Gastrocnemius medialis (tissue), 4 donors: ENCODE data around the gene TTLL8.

Experiments
- CTCF ChIP-seq, 5 experiments: fragments of 450-650 bp in 3 of 5; fragments of 200-600 bp in 2 of 5; sonication (generic) in 2 of 5; IDR thresholded peaks in 4 of 5; conservative IDR thresholded peaks in 1 of 5; 1 replicate in 4 of 5; 2 replicates in 1 of 5; pipeline ENCODE4 v1.5.1; 2016 to 2019; ENCODE audit warnings: antibody characterized with exemption in 5 of 5, mild to moderate bottlenecking in 3 of 5, moderate library complexity in 3 of 5
- POLR2A ChIP-seq, 2 donors: fragments of 450-650 bp; IDR thresholded peaks; one replicate each; pipeline ENCODE4 v1.6.1; 2017; ENCODE audit warnings: antibody characterized with exemption in 2 of 2, mild to moderate bottlenecking in 2 of 2, moderate library complexity in 2 of 2

DNA sequence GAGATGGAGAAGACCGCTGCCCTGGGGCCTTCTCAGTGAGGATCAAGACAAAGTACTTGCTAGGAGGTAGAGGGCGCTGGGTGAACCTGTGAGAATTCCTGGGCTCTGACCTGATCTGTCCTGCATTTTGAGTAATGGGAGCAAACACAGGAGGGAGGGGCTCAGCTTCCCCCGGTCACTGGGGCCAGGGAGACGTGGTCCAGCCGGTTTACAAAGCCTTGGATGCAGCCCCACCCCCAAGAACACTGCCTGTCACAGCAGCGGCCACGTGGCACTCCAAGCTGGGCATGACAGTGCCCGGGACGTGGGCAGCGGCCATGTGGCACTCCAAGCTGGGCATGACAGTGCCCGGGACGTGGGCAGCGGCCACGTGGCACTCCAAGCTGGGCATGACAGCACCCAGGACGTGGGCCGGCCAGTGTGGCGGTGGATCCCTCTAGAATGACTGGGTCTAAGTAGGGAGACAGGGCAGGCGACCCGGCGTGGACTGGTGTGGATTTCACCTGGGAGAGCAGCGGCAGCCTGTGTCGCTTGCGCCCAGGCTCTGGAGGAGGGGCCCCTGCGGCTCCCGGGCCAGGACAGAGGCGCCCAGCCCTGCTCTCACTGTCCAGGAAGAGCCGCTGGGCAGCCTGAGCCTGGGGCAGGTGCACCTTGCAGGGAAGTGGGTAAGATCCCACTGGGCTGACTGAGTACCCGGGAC is 2.5 kb upstream of the TTLL8 start:
- TF ChIP-seq POLR2A (IDR thresholded peaks at IDR 0.05) (no peak), CTCF (IDR thresholded peaks at IDR 0.05 in 4 of 5, conservative IDR thresholded peaks at IDR 0.05 in 1 of 5) (no peak)
